ENCODE results near the gene STUB1. TPM values are rescaled to one million over a fixed set of nuclear protein-coding genes. Genes with fewer than 3 reads are reported as not detected.
"Not testable (repeated sequence)": the region's sequence is repeated elsewhere in the genome, so short reads cannot be mapped to it uniquely, and the experiment has no call there.

STUB1 gene
- polyA plus RNA-seq, 1 donor: 107 TPM

DNA sequence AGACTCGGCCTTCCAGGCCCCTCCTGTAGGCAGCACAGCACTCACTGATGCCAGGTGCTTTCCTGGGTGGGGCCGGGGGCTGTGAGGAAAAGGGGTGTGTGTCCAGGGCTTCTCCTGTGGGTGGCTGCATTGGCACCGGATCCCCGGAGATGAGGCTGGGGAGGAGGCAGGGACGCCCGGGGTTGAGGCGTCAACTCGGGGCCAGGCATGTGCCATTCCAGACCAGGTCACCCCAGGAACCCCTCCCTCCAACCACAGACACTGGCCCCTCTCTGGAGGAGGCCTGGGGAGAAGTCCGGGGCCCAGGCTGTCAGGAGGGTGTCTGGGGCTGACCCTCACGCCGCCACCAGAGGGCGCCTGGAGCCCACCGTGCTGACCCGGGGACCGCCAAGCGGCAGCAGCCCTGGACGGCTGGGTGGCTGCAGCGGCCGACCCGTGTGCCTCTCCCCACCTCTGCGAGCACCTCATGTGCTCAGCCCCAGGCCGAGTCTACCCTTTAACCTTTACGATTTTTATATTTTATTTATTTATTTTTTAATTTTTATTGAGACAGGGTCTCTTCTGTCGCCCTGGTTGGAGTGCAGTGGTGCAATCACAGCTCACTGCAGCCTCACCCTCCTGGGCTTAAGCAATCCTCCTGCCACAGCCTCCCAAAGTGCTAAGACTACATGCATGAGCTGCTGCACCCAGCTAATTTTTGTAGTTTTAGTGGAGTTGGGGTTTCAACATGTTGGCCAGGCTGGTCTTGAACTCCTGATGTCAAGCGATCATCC, 31.5 kb downstream of the STUB1 start:
- no peak for DNase-seq

- DNase-seq: not testable (repeated sequence)
These were observed 32.6 kb downstream of the STUB1 start for GRCh38 chr16:712740-713250.

- no peak for DNase-seq
These were observed 33.9 kb downstream of the STUB1 start for GRCh38 chr16:714079-714478.

- DNase-seq: no peak
These were observed 34.6 kb downstream of the STUB1 start, which contains the start of gene METRN for GRCh38 chr16:714558-715476. Gene METRN (plus strand): TSS chr16:715118. CDS start chr16:715290, 172 bp downstream.

GRCh38 chr16:715477-716199, 35.4 kb downstream of the STUB1 start:
- DNase-seq: no peak

GRCh38 chr16:716200-716568, 36.0 kb downstream of the STUB1 start:
- DNase-seq: no peak

- DNase-seq: no peak
These were observed 36.6 kb downstream of the STUB1 start for GRCh38 chr16:716768-717325.

GRCh38 chr16:717450-718245, 37.4 kb downstream of the STUB1 start:
- DNase-seq: no peak

DNA sequence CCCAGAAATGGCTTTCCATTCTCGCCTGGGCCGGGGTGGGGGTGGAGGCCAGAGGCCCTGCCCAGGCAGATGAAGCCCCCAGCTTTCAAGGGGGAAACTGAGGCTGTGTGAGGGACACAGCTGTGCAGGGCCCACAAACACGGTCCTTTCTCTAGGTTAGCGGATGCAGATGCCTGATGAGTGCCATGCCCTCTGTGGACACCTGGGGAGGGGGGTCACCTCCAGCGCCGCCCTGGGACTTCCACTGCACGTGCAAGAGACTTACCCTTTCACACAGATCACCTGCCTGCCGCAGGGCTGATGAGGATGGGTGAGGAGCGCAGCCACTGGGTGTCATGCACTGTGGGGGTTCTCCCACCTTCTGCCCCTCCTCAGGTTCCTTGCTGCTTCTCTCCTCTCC, 38.2 kb downstream of the STUB1 start:
- no peak for DNase-seq

DNA sequence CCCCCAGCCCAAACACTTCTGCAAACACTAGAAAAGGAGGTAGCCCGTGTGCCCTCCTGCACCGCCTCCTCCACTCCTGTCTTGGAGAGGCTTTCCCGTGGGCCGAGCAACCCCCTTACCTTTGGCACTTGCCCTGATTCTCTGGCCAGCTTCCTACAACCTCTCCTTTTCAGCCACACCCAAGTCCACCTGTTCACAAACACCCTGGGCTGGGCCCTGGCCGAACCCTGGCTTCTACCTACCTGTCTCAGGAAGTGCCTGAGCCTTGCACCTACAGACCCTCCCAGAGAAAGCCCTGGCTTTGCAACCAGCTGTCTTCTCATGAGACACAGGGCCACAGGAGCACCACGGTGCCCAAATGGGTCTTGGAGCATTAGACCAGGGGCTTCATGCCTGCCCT, 38.7 kb downstream of the STUB1 start:
- no peak for DNase-seq

DNA sequence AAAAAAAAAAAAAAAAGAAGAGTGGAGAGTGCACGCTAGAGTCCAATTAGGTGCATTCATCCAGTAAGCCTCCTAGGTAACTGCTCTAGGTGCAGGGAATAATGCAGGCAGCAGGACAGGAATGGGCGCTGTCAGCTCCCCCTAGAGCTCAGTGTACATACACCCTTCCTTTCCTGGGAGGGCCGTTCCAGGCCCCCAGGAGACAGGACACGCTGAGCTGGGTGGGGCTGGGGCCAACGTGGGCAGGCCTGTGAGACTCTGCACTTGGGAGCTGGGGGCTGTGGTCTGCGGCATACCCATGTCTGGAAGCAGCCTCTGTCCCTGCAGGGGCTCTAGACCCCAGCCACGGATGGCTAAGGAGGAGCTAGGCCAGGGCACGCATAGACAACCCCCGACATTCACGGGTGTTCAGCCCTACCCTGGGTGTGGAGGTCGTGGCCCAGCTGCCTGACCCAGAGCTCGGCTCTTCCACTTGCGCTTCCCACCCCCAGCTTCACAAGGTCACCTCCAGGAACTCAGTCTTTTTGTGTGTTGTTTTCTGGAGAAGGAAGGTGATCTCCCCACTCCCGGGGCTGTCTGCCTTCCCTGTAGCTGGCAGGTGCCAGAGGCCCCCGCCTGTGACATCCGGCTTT, 39.7 kb downstream of the STUB1 start:
- no peak for DNase-seq

DNA sequence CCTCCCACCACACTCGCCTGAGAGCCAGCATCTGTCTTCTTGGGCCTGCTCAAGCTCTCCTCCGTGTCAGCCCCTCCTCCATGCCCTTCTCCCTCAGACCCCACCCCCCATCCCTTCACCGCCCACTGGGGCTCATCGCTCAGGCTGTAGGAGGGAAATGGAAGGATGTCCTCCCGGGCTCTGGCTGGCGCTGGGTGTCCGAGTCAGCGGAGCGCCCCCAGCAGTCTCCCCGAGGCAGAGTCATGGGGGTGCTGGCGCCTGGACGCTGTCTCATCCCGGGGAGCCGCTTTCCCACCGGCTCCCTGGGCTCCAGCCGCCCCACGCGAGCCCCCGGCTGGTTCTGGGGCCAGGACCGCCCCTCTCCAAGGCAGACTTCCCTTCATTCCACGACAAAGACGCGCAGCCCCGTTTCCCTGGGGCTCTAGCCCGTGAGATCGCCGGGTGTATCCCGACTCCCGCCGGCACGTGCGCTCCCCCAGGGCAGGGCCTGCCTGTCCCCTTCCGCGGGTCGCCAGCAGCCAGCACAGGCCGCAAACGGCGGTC, 40.3 kb downstream of the STUB1 start:
- DNase-seq: peak; percentile 61

DNA sequence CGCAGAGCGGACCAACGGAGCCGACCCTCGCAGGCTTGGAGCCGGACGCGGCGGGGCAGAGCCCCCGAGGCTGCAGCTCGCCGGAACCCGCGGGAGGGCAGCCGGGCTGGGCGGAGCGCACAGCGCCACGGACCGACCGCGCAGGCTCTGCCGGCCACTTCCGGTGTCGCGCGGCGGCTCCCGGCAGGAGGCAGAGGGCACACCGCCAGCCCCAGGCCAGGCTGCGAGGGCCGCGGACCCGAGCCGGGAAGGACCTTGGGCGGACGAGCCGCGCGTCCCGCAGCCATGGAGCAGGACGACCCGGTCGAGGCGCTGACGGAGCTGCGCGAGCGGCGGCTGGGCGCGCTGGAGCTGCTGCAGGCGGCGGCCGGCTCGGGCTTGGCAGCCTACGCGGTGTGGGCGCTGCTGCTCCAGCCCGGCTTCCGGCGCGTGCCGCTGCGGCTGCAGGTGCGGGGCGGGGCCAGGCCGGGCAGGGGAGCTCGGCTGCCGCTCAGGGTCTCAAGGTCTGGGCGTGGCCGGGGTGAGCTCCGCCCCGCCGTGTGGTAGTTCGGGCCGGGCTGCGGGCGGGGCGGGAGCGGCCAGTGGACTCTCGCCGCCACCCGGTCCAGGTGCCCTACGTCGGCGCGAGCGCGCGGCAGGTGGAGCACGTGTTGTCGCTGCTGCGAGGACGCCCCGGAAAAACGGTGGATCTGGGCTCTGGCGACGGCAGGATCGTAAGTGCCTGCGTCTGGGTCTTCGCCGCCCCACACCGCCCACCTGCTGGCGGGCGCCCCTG, 41.0 kb downstream of the STUB1 start, which contains the start of gene ANTKMT:
TSS of gene ANTKMT (plus strand) at position 157 of the 775 bp plus-strand sequence. CDS start at position 286, 129 bp downstream.
- DNase-seq: peak; percentile 72

- DNase-seq: no peak
These were observed 41.7 kb downstream of the STUB1 start for GRCh38 chr16:721765-722540.

DNA sequence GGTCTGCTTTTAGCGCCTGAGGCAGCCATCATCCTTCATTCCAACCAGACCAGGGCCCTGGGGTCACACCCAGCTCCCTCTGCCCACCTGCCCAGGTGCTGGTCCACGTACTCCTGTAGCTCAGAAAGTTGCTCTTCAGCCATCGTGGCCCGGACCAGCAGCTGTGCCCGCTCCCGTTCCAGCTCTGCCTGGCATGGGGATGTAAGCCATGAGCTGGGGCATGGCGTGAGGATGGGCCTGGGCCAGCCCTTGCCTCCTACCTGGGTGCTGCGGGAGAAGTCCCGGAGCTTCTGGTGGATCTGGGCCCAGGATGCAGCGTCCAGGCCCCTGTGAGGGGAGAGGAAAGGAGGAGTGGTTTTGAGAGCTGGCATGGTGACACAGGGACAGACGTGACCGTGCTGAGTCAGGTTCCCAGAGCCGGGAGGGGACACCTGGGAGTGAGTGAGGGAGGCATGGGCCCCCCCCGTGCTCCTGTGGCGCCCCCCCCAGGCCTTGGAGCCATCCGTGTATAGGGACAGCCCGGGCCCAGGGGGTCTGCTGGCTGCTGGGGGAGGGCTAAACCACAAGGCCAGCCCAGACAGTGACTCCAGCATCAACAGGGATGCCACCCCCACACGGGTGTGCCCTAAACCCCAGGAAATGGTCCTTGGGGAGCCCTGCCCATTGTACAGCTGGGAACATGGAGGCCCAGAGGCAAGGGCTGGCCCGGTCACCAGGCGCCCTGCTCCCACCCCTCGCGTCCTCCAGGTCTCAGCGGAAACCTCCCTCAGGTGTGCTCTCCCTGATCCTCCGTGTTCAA, 42.8 kb downstream of the STUB1 start:
- DNase-seq: no peak

GRCh38 chr16:723695-724094, 43.5 kb downstream of the STUB1 start:
- DNase-seq: no peak

DNA sequence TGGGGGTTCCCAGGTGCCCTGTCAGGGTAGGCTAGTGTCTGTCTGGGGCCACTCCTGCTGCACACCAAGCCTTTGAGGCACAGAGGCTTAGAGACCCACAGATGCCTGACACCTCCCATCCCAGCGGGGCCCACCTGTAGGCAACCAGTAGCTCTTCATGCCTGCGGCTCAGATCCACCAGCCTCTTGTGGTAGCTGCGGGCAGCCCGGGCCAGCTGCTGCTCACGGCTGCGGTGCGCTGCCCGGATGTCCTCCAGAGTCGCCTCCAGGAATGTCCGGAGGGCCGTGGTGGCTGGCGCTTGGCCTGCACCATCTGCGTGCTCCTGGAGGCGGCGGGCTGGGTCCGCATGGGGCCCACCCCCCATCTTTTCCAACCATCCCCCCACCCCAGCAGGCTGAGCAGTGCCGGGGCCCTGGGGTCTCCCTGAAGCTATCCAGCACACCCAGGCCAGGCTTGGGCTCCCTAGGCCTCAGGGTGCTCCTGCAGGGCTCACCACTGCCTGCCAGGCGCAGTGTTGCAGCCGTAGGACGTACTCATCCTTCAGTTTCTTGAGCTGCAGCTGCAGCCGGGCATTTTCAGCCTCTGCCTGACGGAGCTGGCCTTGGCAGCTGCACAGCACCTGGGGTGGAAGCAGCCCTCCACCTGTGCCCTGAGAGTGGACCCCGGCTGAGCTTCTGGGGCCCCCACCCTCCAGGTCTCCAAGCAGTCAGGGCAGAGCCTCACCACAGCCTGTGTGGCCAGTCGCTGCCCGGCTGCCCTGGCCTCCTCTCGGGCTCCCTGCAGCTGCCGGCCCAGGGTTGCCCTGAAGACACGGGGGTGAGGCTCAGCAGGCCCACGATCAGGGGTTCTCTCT, 44.2 kb downstream of the STUB1 start:
- no peak for DNase-seq

Data from left kidney (tissue), 2 donors.